Astrocyte of the cerebellum (primary cell): ENCODE measurements around the gene KRT83.

Experiments used
- DNase-seq: peaks from one replicate; pipeline ENCODE4 v3.0.0-alpha.2; 2011; ENCODE audit warnings: low read depth
- H3K4me3 ChIP-seq: 2 replicates; pipeline ENCODE4 v1.5.1; 2011; ENCODE audit warnings: mild to moderate bottlenecking, low read depth, low read length, moderate library complexity
- CTCF ChIP-seq: IDR thresholded peaks from 2 replicates; pipeline ENCODE4 v1.5.1; 2012; ENCODE audit warnings: low read length, low read depth, moderate library complexity, mild to moderate bottlenecking; ENCODE audit errors: missing control alignments
- in situ Hi-C: cut with HindIII; loops from 2 replicates; pipeline ENCODE4 v1.10.0; 2017; ENCODE audit warnings: low sequenced_read_pairs

The KRT83 gene

GRCh38 chr12:52355176-52355575 is 34.0 kb upstream of the KRT83 start:
- no peak for DNase-seq

GRCh38 chr12:52354200-52354599 is 33.0 kb upstream of the KRT83 start:
- TF ChIP-seq CTCF: no peak
- no peak for DNase-seq
- in situ Hi-C loops: loop anchor here (25.0 kb wide), 1 partner anchor 633 kb away; no protein-coding TSS in a partner anchor
- no peak overlapping the region for H3K4me3 ChIP-seq

More at GRCh38 chr12:52355176-52355575, 34.0 kb upstream of the KRT83 start:
- in situ Hi-C loops: loop anchor here (25.0 kb wide), 1 partner anchor 632 kb away; no protein-coding TSS in a partner anchor
- no peak overlapping the region for H3K4me3 ChIP-seq
- TF ChIP-seq CTCF: no peak

GRCh38 chr12:52353766-52354165 is 32.6 kb upstream of the KRT83 start:
- DNase-seq: no peak
- in situ Hi-C loops: loop anchor here (25.0 kb wide), 1 partner anchor 634 kb away; no protein-coding TSS in a partner anchor
- no peak overlapping the region for H3K4me3 ChIP-seq
- no peak for TF ChIP-seq CTCF

- in situ Hi-C loops: loop anchor here (25.0 kb wide), 1 partner anchor 634 kb away; no protein-coding TSS in a partner anchor
- no peak for DNase-seq
- TF ChIP-seq CTCF: no peak
- H3K4me3 ChIP-seq: no peak overlapping the region
Observed at GRCh38 chr12:52352951-52353350, 31.8 kb upstream of the KRT83 start.

DNA sequence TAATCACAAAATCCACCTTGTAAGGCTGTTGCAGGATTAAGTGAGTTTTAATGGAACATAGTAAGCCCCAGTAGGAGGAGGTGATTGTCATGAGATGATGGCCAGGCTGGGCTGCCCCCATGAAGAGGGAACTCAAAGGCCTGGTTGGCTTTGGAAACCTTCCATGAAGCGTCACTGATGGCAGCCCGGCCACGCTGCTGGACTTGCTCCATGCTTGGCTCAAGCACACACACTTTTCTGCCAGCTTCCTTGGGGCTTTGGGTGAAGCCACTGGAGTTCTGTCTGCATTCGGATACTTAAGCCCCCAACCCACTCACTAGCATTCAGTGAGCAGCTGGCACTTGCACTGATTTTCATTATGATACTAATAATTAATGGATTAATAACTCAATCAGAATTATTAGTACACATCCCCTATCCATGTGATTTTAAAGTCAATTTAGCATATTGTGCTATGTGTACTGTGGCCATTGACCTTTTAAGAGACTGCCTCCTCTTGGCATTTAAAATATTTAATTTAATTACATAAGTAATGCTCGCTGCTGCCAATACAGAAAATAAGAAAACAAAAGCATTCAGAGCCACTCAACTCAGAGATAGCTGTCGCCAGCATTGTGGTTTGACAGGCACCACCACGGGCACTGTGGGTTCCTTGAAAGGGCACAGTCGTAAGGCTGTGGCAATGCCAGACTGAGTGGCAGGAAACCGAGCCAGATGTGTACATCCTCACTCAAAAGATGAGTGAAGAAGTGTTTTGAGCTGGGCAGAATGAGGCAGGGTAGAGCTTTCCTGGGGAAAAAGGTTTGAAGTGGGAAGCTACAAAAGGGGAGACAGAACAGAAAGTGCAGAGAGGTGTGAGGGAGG is 30.2 kb upstream of the KRT83 start:
- no peak overlapping the region for H3K4me3 ChIP-seq
- no peak for TF ChIP-seq CTCF
- in situ Hi-C loops: loop anchor here (25.0 kb wide), 1 partner anchor 636 kb away; no protein-coding TSS in a partner anchor
- DNase-seq: no peak

- no peak for TF ChIP-seq CTCF
- no peak for DNase-seq
- H3K4me3 ChIP-seq: no peak overlapping the region
- in situ Hi-C loops: loop anchor here (25.0 kb wide), 1 partner anchor 637 kb away; no protein-coding TSS in a partner anchor
Observed at GRCh38 chr12:52350786-52351185, 29.6 kb upstream of the KRT83 start.
